ENCODE data around the gene TMEM52B. TPM values are rescaled to one million over a fixed set of nuclear protein-coding genes. Genes with fewer than 3 reads are reported as not detected.

Gene TMEM52B
- total RNA-seq, 1 experiment from 2014 or later: 0.37 TPM

Other genes with a start within 250 kb of the TMEM52B start
- not detected in 2 replicates for gene CLEC2A, start 246.7 kb upstream of the TMEM52B start, total RNA-seq (2014; rRNA removed; shearing (Covaris generic))
- not detected in 2 replicates for gene CLEC12A, start 207.6 kb upstream of the TMEM52B start, total RNA-seq (2014; rRNA removed; shearing (Covaris generic))
- not detected in 2 replicates for gene CLEC1B, start 179.9 kb upstream of the TMEM52B start, total RNA-seq (2014; rRNA removed; shearing (Covaris generic))
- 0.12 and 0.15 TPM in 2 replicates for gene CLEC12B, start 168.4 kb upstream of the TMEM52B start, total RNA-seq (2014; rRNA removed; shearing (Covaris generic))
- 0.07 TPM in 1 of 2 replicates, not detected in the other for gene CLEC9A, start 148.3 kb upstream of the TMEM52B start, total RNA-seq (2014; rRNA removed; shearing (Covaris generic))
- 0.99 and 2.7 TPM in 2 replicates for gene CLEC1A, start 80.0 kb upstream of the TMEM52B start, total RNA-seq (2014; rRNA removed; shearing (Covaris generic))
- gene CLEC7A, start 48.8 kb upstream of the TMEM52B start, total RNA-seq (2014; rRNA removed; shearing (Covaris generic)): 38.9 and 40.5 TPM in 2 replicates
- gene OLR1, start 6.9 kb upstream of the TMEM52B start, total RNA-seq (2014; rRNA removed; shearing (Covaris generic)): 5.3 and 5.5 TPM in 2 replicates
- 69.5 and 78.6 TPM in 2 replicates for gene GABARAPL1, start 33.8 kb downstream of the TMEM52B start, total RNA-seq (2014; rRNA removed; shearing (Covaris generic))
- gene KLRD1, start 128.8 kb downstream of the TMEM52B start, total RNA-seq (2014; rRNA removed; shearing (Covaris generic)): not detected in 2 replicates
- gene KLRK1, start 211.0 kb downstream of the TMEM52B start, total RNA-seq (2014; rRNA removed; shearing (Covaris generic)): not detected in 2 replicates
- not detected in 2 replicates for gene KLRC4, start 230.7 kb downstream of the TMEM52B start, total RNA-seq (2014; rRNA removed; shearing (Covaris generic))
- gene KLRC3, start 241.6 kb downstream of the TMEM52B start, total RNA-seq (2014; rRNA removed; shearing (Covaris generic)): not detected in 2 replicates

All from M059J (cell line).